ENCODE measurements around the gene SIAH2. TPM values are rescaled to one million over a fixed set of nuclear protein-coding genes. Genes with fewer than 3 reads are reported as not detected.

The SIAH2 gene
- total RNA-seq, 1 donor from 2014 or later, result 34.4 TPM

- no peak for DNase-seq (ENCODE audit: low spot score)
- intact Hi-C loops (cut with DNase I), result no loop called here
Observed at GRCh38 chr3:150755902-150756301, 7.1 kb downstream of the SIAH2 start.

DNA sequence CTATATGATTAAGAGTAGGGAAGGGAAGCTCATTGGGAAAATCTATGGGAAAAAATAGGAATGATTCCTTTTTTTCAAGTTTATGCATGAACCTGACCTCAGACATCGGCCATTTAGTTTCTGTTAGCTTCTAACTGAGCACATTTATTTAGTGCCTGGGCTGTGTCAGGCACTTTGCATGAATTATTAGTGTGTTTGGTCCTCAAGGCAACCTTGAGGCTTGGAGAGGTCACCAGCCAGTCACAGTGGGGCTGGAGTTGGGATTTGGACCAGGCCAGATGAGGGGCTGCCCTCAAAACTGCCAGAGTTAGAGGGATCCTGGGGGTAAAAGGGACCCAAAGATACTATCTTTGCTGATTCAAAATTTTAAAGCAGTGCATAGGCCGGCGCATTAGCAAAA is 8.1 kb downstream of the SIAH2 start:
- no peak for DNase-seq (ENCODE audit: low spot score)
- intact Hi-C loops (cut with DNase I), result no loop called here

- intact Hi-C loops (cut with DNase I), result no loop called here
- no peak for DNase-seq (ENCODE audit: low spot score)
Observed at GRCh38 chr3:150751781-150752263, 11.1 kb downstream of the SIAH2 start.

DNA sequence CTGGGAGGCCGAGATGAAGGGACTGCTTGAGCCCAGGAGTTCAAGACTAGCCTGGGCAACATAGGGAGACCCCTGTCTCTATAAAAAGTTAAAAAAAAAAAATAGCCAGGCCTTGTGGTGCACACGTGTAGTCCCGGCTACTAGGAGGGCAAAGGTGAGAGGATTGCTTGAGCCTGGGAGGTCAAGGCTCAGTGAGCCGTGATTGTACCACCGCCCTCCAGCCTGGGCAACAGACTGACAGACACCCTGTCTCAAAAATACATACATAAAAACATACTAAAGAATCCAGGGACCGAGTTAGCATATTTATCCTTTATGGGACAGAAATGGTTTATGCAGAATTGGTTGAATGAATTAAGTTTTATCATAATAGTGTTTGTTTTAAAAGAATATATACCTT is 13.7 kb downstream of the SIAH2 start:
- intact Hi-C loops (cut with DNase I), result no loop called here

GRCh38 chr3:150748684-150749047 is 14.3 kb downstream of the SIAH2 start:
- DNase-seq (ENCODE audit: low spot score), result no peak
- intact Hi-C loops (cut with DNase I), result no loop called here

More for the DNA sequence above, 13.7 kb downstream of the SIAH2 start:
- no peak for DNase-seq (ENCODE audit: low spot score)

- no peak for DNase-seq (ENCODE audit: low spot score)
- intact Hi-C loops (cut with DNase I), result no loop called here
Observed at GRCh38 chr3:150747886-150748683, 14.9 kb downstream of the SIAH2 start.

DNA sequence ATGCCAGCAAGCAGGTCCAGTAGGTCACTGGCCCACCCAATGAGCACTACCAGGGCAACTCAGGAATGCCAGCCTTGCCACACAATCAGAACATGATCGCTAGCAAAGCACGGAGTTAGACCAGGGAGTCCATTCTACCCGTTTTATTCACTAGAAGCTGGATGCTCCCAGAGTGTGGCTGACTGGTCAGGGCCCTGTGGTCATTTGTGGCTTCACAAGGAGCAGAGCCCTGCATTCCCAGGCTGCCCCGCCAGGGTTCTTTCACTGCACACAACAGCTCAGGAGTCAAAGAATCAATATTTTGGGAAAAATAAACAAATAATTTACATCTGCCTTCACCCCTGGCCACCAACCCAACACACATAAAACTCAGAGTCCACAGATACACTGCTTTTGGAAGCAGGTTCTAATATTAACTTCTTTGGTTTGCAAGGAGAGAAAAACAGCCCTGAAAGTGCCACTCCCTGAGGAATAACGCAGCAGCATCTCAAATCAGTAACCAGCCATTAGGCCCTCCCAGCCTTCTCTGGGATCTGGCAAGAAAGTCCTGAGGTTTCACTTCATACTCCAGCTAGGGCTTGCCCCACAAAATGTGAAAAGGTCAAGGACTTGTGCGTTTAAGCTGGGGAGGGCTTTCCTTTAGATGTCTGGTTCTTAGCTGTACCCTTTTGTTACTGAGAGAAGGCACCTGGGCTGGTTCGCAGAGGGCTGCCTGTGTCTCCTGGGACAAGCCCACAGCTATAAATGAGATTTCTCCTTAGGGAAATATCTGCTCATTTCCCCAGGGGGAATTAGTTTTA is 16.0 kb downstream of the SIAH2 start:
- intact Hi-C loops (cut with DNase I), result no loop called here
- no peak for DNase-seq (ENCODE audit: low spot score)

- no peak for DNase-seq (ENCODE audit: low spot score)
- intact Hi-C loops (cut with DNase I), result no loop called here
Observed at GRCh38 chr3:150745832-150746231, 17.1 kb downstream of the SIAH2 start.

GRCh38 chr3:150744919-150745211 is 18.1 kb downstream of the SIAH2 start:
- intact Hi-C loops (cut with DNase I), result no loop called here
- no peak for DNase-seq (ENCODE audit: low spot score)

- no peak for DNase-seq (ENCODE audit: low spot score)
- intact Hi-C loops (cut with DNase I), result no loop called here
Observed at GRCh38 chr3:150744041-150744918, 18.7 kb downstream of the SIAH2 start.

DNA sequence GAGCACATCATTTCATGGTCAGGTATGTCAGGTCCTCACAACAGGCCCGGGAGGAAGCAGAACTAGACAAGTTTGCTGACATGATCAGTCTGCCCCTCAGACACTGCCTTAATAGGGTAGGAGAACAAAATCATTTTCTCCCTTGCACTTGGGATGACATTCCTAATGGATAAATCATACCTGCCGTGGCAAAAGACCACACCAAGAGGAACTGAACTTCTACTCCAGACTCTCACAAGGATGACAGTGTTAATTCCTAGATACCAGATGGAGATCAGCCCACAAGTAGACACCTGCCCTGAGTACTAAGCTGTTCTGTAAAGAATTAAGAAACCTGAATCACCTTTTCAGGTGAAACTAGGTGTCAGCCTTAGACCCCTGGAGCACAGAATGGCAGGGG is 19.5 kb downstream of the SIAH2 start:
- intact Hi-C loops (cut with DNase I), result no loop called here
- no peak for DNase-seq (ENCODE audit: low spot score)

- no peak for DNase-seq (ENCODE audit: low spot score)
- intact Hi-C loops (cut with DNase I), result no loop called here
Observed at GRCh38 chr3:150742679-150743078, 20.3 kb downstream of the SIAH2 start.

- DNase-seq (ENCODE audit: low spot score), result no peak
- intact Hi-C loops (cut with DNase I), result no loop called here
Observed at GRCh38 chr3:150742141-150742523, 20.8 kb downstream of the SIAH2 start.

GRCh38 chr3:150741497-150742140 is 21.4 kb downstream of the SIAH2 start:
- intact Hi-C loops (cut with DNase I), result no loop called here
- no peak for DNase-seq (ENCODE audit: low spot score)

- DNase-seq (ENCODE audit: low spot score), result no peak
- intact Hi-C loops (cut with DNase I), result no loop called here
Observed at GRCh38 chr3:150740733-150741496, 22.1 kb downstream of the SIAH2 start.

- DNase-seq (ENCODE audit: low spot score), result no peak
- intact Hi-C loops (cut with DNase I), result no loop called here
Observed at GRCh38 chr3:150739877-150740645, 22.9 kb downstream of the SIAH2 start.

DNA sequence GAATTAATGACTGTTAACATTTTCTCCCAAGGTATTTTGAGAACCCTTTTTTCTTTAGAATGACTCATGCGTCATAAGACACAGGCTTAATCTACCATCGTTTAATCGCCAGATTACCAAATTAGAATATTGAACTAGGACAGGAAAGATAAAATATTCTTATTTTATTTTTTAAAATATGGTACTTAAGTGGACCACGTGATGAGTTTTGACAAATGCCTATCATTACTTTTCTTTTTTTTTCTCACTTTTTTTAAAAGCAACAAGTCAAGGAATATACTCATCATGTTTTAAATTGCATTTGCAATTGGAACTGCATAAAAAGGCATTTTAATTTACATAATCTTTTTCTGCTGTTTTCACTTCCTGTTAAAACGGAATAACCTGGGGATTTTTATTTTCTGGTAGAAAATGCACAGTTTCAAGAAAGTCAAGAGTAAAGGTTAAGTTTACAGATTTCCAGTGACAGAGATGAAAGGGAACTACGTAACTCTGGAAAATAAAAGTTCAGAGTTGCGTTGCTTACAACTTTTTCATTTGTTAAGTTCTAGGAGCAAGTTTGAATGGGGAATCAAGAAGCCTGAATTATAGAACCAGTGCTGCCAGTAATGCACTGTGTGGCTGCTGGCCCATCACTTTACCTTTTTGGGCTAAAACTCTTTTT is 23.6 kb downstream of the SIAH2 start:
- intact Hi-C loops (cut with DNase I), result no loop called here
- no peak for DNase-seq (ENCODE audit: low spot score)

GRCh38 chr3:150738688-150739087 is 24.3 kb downstream of the SIAH2 start:
- DNase-seq (ENCODE audit: low spot score), result no peak
- intact Hi-C loops (cut with DNase I), result no loop called here
